K562 (cell line): ENCODE measurements around the gene FAM131C. TPM values are rescaled to one million over a fixed set of nuclear protein-coding genes. Genes with fewer than 3 reads are reported as not detected.
A peak's percentile ranks its signal among the peaks of the same experiment; 100 is the strongest.

Experiments
- CHD7 ChIP-seq: fragments of 200-600 bp; sonication (generic); IDR thresholded peaks from one replicate; pipeline ENCODE4 v1.6.1; 2012; ENCODE audit warnings: mild to moderate bottlenecking, low read depth, low read length, inconsistent platforms
- MCM3 ChIP-seq: fragments of 450-650 bp; IDR thresholded peaks from 2 replicates; pipeline ENCODE4 v1.6.1; 2016
- PKNOX1 ChIP-seq: fragments of 450-650 bp; IDR thresholded peaks from 2 replicates; pipeline ENCODE4 v1.6.1; 2016
- RBFOX2 ChIP-seq: fragments of 200-400 bp; formaldehyde crosslinking; IDR thresholded peaks from 2 replicates; pipeline ENCODE4 v1.6.1; 2017; ENCODE audit warnings: low read depth, mild to moderate bottlenecking, low read length, moderate library complexity
- SMC3 ChIP-seq: conservative IDR thresholded peaks from 2 replicates; pipeline ENCODE4 v1.6.1; 2011; ENCODE audit warnings: low read depth, low read length, improper control_type of control experiment; ENCODE audit not compliant: insufficient read depth
- ZMIZ1 ChIP-seq, 2 experiments: fragments of 150-350 bp in 1 of 2; IDR thresholded peaks; 2 replicates each; pipeline ENCODE4 v1.6.1; 2012 to 2016; ENCODE audit warnings: low read depth in 2 of 2, low read length in 2 of 2, mild to moderate bottlenecking in 1 of 2, moderate library complexity in 1 of 2
- ZNF277 ChIP-seq: fragments of 250-450 bp; sonication (Bioruptor Pico); IDR thresholded peaks from 2 replicates; pipeline ENCODE4 v1.8.0; 2022; ENCODE audit warnings: inconsistent platforms, mild to moderate bottlenecking, moderate library complexity, borderline replicate concordance
- polyA plus RNA-seq, 8 experiments: library from polyadenylated mRNA; depleted of rRNA in 4 of 8; stranded (reverse) in 5 of 8; unstranded in 3 of 8; fragments of >200 nt; fragmentation: Nextera tagmentation in 2 of 8; fragmentation: Illumina TruSeq in 1 of 8; extraction: Ambion mirVana in 2 of 8; extraction: Trizol in 1 of 8; gene quantifications; 2 replicates each; pipeline versions ENCODE4 v1.2.1 to v1.2.3, GENCODE V29; 2011 to 2014; ENCODE audit warnings: inconsistent platforms in 1 of 8, missing spikeins in 1 of 8
- total RNA-seq, 7 experiments: library from RNA; depleted of rRNA in 6 of 7; stranded (reverse); fragments of >200 nt in 6 of 7; fragmentation: Illumina TruSeq in 2 of 7; extraction: Trizol in 2 of 7; gene quantifications; 2 replicates each; pipeline versions ENCODE4 v1.2.1 to v1.2.3, GENCODE V29; 2011 to 2021; ENCODE audit warnings: low replicate concordance in 1 of 7

FAM131C gene
- total and polyA plus RNA-seq, 9 of the 15 experiments (the other 6 are each of a cell fraction or from before 2014, with no cell fraction given) = 0.10 to 0.29 (median 0.16) TPM; not detected in 6

GRCh38 chr1:16073490-16074119 is at the start of gene FAM131C (continued):
- TF ChIP-seq PKNOX1 (no peak), RBFOX2 (peak; percentile 58), ZMIZ1 (IDR thresholded peaks at IDR 0.05; ENCODE audit: low read depth in 2 of 2, low read length in 2 of 2) (peak in 1 of 2 experiments; percentile 48; a peak in 1 of 4 replicates), CHD7 (no peak), ZNF277 (CRISPR knock-in tag) (no peak), MCM3 (no peak), SMC3 (peak; percentile 40; the same call in 1 of the 2 replicates)
